ENCODE measurements around the gene CD164L2.

GRCh38 chr1:27342778-27343638 lies 40.1 kb downstream of the CD164L2 start:
- TF ChIP-seq POLR2A (IDR thresholded peaks at IDR 0.05), result no peak
- TF ChIP-seq, protein P1, sequence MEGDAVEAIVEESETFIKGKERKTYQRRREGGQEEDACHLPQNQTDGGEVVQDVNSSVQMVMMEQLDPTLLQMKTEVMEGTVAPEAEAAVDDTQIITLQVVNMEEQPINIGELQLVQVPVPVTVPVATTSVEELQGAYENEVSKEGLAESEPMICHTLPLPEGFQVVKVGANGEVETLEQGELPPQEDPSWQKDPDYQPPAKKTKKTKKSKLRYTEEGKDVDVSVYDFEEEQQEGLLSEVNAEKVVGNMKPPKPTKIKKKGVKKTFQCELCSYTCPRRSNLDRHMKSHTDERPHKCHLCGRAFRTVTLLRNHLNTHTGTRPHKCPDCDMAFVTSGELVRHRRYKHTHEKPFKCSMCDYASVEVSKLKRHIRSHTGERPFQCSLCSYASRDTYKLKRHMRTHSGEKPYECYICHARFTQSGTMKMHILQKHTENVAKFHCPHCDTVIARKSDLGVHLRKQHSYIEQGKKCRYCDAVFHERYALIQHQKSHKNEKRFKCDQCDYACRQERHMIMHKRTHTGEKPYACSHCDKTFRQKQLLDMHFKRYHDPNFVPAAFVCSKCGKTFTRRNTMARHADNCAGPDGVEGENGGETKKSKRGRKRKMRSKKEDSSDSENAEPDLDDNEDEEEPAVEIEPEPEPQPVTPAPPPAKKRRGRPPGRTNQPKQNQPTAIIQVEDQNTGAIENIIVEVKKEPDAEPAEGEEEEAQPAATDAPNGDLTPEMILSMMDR (IDR thresholded peaks at IDR 0.05), result no peak
- TF ChIP-seq POLR2AphosphoS5 (IDR thresholded peaks at IDR 0.05), result peak in 2 of 3 donors; percentile 20 to 35
